Right lobe of liver (tissue), 4 donors: ENCODE results near the gene SLC4A5.

Experiments
- CTCF ChIP-seq, 4 donors: fragments of 200-600 bp in 3 of 4; fragments of 450-650 bp in 1 of 4; IDR thresholded peaks; one replicate each; pipeline versions ENCODE4 v1.5.1 to v1.8.0; 2016 to 2022; ENCODE audit warnings: antibody characterized with exemption in 4 of 4, mild to moderate bottlenecking in 2 of 4
- POLR2A ChIP-seq: fragments of 450-650 bp; IDR thresholded peaks from one replicate; pipeline ENCODE4 v1.6.1; 2017; ENCODE audit warnings: antibody characterized with exemption, mild to moderate bottlenecking
- donor health status: DM: no; HTN: no; CAD: no.
- donor health status: DM: no; HTN: no; CAD: no.
- donor health status: DM: no; HTN: yes; CAD: no.

GRCh38 chr2:74325815-74326214 is 17.4 kb downstream of the SLC4A5 start:
- TF ChIP-seq CTCF (IDR thresholded peaks at IDR 0.05) (no peak), POLR2A (no peak)
